ENCODE results near the gene SDC3.

DNA sequence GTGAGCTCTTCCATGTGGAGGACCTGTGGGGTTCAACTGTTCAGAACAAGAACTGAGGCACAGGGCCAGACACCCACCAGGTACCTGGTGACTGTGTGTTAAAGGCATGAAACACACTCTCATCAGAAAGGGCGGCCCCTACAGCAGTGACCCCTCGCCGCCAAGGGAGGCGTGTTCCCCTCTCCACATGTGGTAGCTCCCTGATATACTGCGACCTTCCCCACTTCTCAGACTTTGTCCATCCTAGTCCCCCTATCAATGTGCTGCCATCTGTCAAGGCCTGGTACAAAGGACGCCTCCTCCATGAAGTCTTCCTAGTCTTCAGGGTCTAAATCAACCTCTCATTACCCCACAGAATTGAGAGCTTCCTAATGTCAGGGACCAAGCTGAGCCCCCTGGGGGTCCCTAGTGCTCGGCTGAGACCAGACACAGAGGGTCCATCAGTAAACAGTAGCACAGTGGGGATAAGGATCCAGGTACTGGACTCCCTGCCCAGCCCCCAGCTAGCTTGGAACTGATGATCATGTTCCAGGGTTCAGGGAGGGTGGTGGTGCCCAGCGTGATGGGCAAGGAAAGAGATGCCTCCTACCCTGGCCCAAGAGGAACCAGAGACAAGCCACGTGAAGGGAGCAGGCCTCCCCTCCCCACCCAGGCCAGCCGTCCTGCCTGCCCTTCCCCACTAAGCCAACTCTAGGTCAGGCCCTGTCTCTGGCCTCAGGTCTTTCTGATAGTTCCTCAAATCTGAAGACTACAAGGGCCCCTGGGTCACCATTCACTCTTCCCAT is 10.3 kb downstream of the SDC3 start:
- TF ChIP-seq, protein P1, sequence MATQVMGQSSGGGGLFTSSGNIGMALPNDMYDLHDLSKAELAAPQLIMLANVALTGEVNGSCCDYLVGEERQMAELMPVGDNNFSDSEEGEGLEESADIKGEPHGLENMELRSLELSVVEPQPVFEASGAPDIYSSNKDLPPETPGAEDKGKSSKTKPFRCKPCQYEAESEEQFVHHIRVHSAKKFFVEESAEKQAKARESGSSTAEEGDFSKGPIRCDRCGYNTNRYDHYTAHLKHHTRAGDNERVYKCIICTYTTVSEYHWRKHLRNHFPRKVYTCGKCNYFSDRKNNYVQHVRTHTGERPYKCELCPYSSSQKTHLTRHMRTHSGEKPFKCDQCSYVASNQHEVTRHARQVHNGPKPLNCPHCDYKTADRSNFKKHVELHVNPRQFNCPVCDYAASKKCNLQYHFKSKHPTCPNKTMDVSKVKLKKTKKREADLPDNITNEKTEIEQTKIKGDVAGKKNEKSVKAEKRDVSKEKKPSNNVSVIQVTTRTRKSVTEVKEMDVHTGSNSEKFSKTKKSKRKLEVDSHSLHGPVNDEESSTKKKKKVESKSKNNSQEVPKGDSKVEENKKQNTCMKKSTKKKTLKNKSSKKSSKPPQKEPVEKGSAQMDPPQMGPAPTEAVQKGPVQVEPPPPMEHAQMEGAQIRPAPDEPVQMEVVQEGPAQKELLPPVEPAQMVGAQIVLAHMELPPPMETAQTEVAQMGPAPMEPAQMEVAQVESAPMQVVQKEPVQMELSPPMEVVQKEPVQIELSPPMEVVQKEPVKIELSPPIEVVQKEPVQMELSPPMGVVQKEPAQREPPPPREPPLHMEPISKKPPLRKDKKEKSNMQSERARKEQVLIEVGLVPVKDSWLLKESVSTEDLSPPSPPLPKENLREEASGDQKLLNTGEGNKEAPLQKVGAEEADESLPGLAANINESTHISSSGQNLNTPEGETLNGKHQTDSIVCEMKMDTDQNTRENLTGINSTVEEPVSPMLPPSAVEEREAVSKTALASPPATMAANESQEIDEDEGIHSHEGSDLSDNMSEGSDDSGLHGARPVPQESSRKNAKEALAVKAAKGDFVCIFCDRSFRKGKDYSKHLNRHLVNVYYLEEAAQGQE (IDR thresholded peaks at IDR 0.05; ENCODE audit: insufficient read depth in 1 of 2, low read depth in 2 of 2, low read length in 2 of 2) = no peak
- TF ChIP-seq POLR2AphosphoS5 (IDR thresholded peaks at IDR 0.05; ENCODE audit: low read depth, low read length) (no peak), SIN3A (IDR thresholded peaks at IDR 0.05; ENCODE audit: borderline replicate concordance, insufficient read depth, low read length) (no peak), TAF1 (IDR thresholded peaks at IDR 0.05; ENCODE audit: borderline replicate concordance, insufficient read depth, low read length) (no peak)

Measured in PFSK-1 (cell line).